ENCODE results near the gene HES5. TPM values are rescaled to one million over a fixed set of nuclear protein-coding genes. Genes with fewer than 3 reads are reported as not detected.

HES5 gene
- total and polyA plus RNA-seq, 2 of the 4 experiments (the other 2 are of a cell fraction) = not detected

DNA sequence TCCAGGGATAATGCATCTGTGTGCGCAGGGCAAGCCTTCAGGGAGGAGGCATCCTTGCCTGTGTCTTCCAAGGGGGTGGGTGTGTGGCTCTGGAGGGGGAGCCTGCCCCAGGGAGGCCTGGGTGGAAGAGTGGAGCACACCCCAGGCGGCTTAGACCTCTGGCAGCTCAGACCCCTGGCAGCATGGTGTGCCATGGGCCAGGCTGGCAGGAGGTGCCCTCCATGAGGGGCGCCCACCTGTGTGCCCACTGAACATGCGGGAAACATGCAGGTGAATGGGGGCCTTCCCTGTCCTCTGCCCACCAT is 2.6 kb downstream of the HES5 start:
- 0 out of 2 replicates have a peak, but pooled peaks cover 2% of the 10 kb centered on the region for H3K36me3 ChIP-seq (ENCODE audit: control insufficient read depth, insufficient read depth, low read length)
- in situ Hi-C loops (cut with MboI; ENCODE audit: low sequenced_read_pairs) = loop anchor here (25.0 kb wide), 1 partner anchor 340 kb away; the partner anchor contains the start of gene FAAP20
- no peak overlapping the region for H2BK20ac ChIP-seq (ENCODE audit: low read depth, low read length)
- no peak overlapping the region for H2AK9ac ChIP-seq (replicated peaks; ENCODE audit: low read depth, low read length, poor library complexity)
- H2AFZ ChIP-seq (replicated peaks; ENCODE audit: low read length, poor library complexity) = no peak overlapping the region
- intact Hi-C loops (cut with micrococcal nuclease) = loop anchor here (5.0 kb wide), 1 partner anchor 115 kb away; the partner anchor contains the start of gene PEX10
- no peak overlapping the region for H3K18ac ChIP-seq (ENCODE audit: low read depth, low read length)
- no peak overlapping the region; the same call in 1 of the 2 replicates for H2AK5ac ChIP-seq (ENCODE audit: low read depth, low read length)
- H3K56ac ChIP-seq (ENCODE audit: extremely low read depth, insufficient read depth, low read length) = no peak overlapping the region
- H3K9me3 ChIP-seq (ENCODE audit: control insufficient read depth, insufficient read depth, low read length) = no peaks in the 10 kb centered on the region
- H3K9me1 ChIP-seq (ENCODE audit: insufficient read depth, low read length) = peaks cover 12% of the 10 kb centered on the region
- no peak for TF ChIP-seq FOS (IDR thresholded peaks at IDR 0.05; ENCODE audit: low read depth, low read length)
- ChIA-PET CTCF (no interaction called here), POLR2A (ENCODE audit: unreplicated experiment) (no interaction called here)
- H4K5ac ChIP-seq (ENCODE audit: low read depth, low read length) = no peak overlapping the region
- no peak overlapping the region for H3K14ac ChIP-seq (replicated peaks; ENCODE audit: low read depth, low read length)
- peaks cover 6 to 31% of the 10 kb centered on the region in 2 experiments for H3K79me1 ChIP-seq (ENCODE audit: low read depth in 1 of 2, low read length in 2 of 2)
- no TSS peak for BruUV-seq (replicated peaks)
- no peak overlapping the region for H4K8ac ChIP-seq (ENCODE audit: low read depth in 2 of 2, low read length in 2 of 2)
- H3K4me1 ChIP-seq (ENCODE audit: control insufficient read depth, insufficient read depth, low read length) = peaks cover 25% of the 10 kb centered on the region
- H3K27me3 ChIP-seq (ENCODE audit: control insufficient read depth, insufficient read depth, low read length) = peaks cover 23% of the 10 kb centered on the region; the same call in 1 of the 2 replicates
- no peak overlapping the region for H3K27ac ChIP-seq (ENCODE audit: insufficient read depth, low read length)
- H4K91ac ChIP-seq (ENCODE audit: insufficient read depth, low read depth, low read length) = no peak overlapping the region
- no peak for ATAC-seq (ENCODE audit: low read depth)
- H3K4ac ChIP-seq (ENCODE audit: low read depth, low read length) = no peak overlapping the region
- dilution Hi-C loops (cut with HindIII; ENCODE audit: low sequenced_read_pairs, unreplicated experiment) = no loop called here
- no peak overlapping the region for H3K23ac ChIP-seq (ENCODE audit: low read depth, low read length)
- H3K4me3 ChIP-seq (ENCODE audit: insufficient read depth, low read depth, low read length) = no peak overlapping the region
- H3K4me2 ChIP-seq (ENCODE audit: low read depth, low read length) = no peak overlapping the region
- H2BK15ac ChIP-seq (ENCODE audit: low read depth, low read length) = no peak overlapping the region
- H4K20me1 ChIP-seq (ENCODE audit: insufficient read depth, low read length) = peaks cover 35% of the 10 kb centered on the region
- no peak overlapping the region for H2BK5ac ChIP-seq (ENCODE audit: low read depth, low read length, poor library complexity, severe bottlenecking)
- no peak overlapping the region for H2BK120ac ChIP-seq (ENCODE audit: low read depth, low read length)
- no CpG with 5 or more reads among the region's 4 CpGs for WGBS, 2 experiments (ENCODE audit: extremely low coverage in 2 of 2, insufficient read length in 1 of 2)
- DNase-seq = no peak
- no peak overlapping the region for H3K9ac ChIP-seq (ENCODE audit: low read depth, low read length)
